GM18498 (cell line): Measurements from ENCODE around the gene SLC24A1.

Experiments used
- ATAC-seq: cut with Tn5 transposase; IDR thresholded peaks from one replicate; pipeline ENCODE4 v1.9.1; 2021; ENCODE audit warnings: mild to moderate bottlenecking, moderate library complexity; ENCODE audit not compliant: unreplicated experiment

SLC24A1 gene

DNA sequence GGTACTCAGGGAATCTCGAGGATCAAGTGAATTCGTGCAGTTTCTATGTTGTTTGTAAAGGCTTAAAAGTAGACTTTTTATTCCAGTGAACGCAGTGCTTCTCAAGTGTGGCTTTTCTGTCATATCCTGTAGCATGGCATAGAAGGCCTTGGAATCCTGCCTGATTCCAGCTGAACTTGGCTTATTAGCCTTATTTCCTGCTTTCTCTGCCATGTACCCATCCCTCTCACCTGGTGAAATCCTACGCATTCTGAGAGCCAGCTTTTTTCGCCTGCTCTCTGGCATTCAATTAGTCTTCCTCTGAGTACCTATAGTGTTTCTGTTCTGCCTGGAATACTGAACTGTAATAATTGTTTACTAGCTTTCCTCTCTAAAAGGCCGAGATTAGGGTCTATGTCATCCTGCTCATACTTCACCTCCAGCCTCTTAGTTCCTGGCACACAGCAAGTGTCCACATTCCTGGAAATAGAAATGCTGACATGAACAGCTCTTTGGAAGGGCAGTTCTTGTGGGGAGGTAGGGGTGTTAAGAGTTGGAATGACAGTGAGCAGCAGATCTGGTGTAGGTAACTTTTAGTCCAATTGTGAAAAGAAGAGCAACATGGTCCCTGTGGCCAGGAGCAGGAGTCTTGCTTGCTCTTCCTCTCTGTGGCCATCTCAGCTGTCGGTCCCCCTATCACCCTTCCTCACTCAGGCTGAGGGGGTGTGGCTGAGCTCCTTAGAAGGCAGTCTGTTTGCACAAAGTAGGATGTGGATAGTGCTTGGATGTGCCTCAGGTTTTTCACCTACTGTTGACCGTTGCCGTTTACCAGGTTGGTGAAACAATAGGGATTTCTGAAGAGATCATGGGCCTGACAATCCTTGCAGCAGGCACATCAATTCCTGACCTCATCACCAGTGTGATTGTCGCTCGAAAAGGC lies 30.4 kb downstream of the SLC24A1 start:
- ATAC-seq = no peak

DNA sequence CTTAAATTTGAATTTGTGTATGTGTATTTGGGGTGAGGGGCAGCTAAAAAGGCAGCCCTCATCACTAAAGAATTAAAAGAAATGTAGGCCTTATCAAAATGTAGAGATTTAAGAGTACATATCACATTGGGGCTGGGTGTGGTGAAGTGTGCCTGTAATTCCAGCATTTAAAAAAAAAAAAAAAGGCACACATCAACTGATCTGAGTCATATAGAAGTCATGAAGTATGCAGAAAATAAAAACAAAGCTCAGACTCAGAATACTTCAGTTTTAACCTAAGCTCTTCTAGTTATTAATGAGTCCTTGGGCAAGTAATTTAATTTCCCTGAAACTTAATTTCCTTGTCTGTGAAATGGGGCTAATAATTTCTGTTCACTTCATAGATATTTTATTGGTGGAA lies 31.6 kb downstream of the SLC24A1 start:
- no peak for ATAC-seq

DNA sequence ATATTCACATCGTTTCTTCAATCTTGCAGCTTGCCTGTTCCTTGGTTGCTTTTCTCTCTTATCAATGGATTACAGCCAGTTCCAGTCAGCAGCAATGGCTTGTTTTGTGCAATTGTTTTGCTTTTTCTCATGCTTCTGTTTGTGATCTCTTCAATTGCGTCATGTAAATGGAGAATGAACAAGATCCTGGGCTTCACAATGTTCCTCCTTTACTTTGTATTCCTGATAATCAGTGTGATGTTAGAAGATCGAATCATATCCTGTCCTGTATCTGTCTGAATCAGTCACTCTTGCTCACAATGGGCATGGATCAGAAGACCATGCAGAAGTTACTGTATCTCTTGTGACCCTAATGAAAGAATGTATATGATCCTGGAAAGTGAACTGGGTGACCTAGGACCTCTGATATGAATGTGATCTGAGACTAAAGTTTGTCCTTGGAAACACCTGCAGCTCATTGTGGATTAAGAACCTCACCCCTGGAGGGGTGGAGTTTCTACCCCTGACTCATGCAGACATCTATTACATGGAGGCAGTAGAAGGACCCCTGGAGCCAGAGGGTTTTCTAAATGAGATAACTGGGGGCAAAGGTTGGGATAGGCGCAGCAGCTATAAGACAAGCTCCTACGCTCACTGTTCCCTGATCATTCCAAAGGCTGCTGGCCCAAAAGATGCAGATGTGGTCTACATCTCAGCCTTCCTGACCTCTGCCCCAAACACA lies 32.2 kb downstream of the SLC24A1 start:
- no peak for ATAC-seq

- ATAC-seq = no peak
Observed at GRCh38 chr15:65655026-65655425, 33.3 kb downstream of the SLC24A1 start.

- no peak for ATAC-seq
Observed at GRCh38 chr15:65655457-65655856, 33.7 kb downstream of the SLC24A1 start.

GRCh38 chr15:65659502-65660052 lies 37.8 kb downstream of the SLC24A1 start:
- no peak for ATAC-seq

- no peak for ATAC-seq
Observed at GRCh38 chr15:65660927-65661326, 39.2 kb downstream of the SLC24A1 start.

DNA sequence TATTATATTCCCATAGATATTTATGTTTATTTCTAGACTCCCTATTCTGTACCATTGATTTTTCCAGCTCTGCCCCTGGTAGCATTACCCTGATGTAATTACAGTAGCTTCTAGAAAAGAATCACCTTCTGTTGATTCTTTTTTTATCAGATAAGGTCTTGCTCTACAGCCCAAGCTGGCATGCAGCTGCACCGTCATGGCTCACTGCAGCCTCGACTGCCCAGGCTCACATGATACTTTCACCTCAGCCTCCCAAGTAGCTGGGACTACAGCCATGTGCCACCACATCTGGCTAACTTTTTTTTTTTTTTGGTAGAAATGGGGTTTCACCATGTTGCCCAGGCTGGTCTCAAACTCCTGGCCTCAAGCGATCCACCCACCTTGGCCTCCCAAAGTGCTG lies 41.8 kb downstream of the SLC24A1 start:
- ATAC-seq = peak; percentile 73

DNA sequence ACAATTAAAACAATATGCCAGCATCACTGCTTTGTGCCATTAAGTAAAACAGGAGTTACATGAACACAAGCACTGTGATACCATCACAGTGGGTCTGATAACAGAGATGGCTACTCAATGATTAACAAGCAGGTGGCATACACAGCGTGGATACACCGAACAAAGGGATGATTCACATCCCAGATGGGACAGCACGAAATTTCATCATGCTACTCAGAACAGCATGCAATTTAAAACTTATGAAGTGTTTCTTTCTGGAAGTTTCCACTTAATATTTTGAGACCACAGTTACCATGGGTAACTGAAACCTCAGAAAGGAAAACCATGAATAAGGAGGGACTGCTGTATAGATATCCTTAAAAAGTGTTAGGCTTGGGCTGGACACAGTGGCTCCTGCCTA lies 44.5 kb downstream of the SLC24A1 start:
- ATAC-seq = no peak

DNA sequence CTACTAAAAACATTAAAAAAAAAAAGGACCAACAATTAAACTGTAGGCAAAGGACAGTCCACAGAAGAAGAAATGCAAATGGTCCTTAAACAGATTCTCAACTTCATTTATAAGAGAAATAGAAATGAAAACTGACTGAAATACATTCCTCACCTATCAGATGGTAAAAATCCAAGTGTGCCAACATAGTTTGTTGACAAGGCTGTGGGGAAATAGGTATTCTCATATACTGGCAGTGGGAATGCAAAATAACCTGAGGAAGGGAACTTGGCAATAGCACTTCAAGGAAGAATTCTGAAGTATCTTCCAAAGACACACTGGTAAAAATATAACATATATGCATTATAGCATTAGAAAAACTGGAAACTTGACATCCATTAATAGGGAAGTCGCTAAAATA lies 53.8 kb downstream of the SLC24A1 start:
- no peak for ATAC-seq

- no peak for ATAC-seq
Observed at GRCh38 chr15:65676123-65676522, 54.4 kb downstream of the SLC24A1 start.

- no peak for ATAC-seq
Observed at GRCh38 chr15:65680544-65680943, 58.8 kb downstream of the SLC24A1 start.

GRCh38 chr15:65682404-65682911 lies 60.7 kb downstream of the SLC24A1 start:
- ATAC-seq = no peak

GRCh38 chr15:65688462-65688861 lies 66.7 kb downstream of the SLC24A1 start:
- ATAC-seq = no peak

GRCh38 chr15:65690173-65690572 lies 68.4 kb downstream of the SLC24A1 start:
- no peak for ATAC-seq

DNA sequence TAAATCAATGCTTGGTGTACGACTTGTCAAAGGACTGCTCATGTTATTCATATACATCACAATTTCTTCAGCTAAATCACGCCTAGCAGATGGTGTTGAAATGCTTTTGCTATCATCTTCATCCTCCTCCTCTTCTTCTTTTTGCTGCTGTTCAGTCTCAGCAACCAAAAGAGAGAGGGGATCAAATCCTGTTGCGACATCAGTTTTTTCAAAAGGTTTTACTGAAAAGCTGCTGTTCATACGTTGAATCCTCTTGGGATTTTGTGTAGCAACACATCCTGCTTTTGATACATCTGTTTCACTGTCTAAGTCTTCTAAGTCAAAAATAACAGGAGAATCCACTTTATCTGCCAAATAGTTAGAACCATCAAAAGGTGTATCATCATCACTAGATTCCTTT lies 69.0 kb downstream of the SLC24A1 start:
- no peak for ATAC-seq

GRCh38 chr15:65695081-65695480 lies 73.3 kb downstream of the SLC24A1 start:
- no peak for ATAC-seq
